ENCODE measurements around the gene POLR3K.
"Not testable (repeated sequence)": the region's sequence is repeated elsewhere in the genome, so short reads cannot be mapped to it uniquely, and the experiment has no call there.

POLR3K gene

GRCh38 chr16:63998-64913, 10.8 kb upstream of the POLR3K start:
- no peak for DNase-seq

- no peak for DNase-seq
Observed at GRCh38 chr16:63466-63865, 10.1 kb upstream of the POLR3K start.

GRCh38 chr16:62968-63391, 9.6 kb upstream of the POLR3K start:
- DNase-seq, result no peak

- no peak for DNase-seq
Observed at GRCh38 chr16:62283-62967, 9.0 kb upstream of the POLR3K start.

- DNase-seq, result no peak
Observed at GRCh38 chr16:61879-62281, 8.5 kb upstream of the POLR3K start.

- no peak for DNase-seq
Observed at GRCh38 chr16:60929-61878, 7.8 kb upstream of the POLR3K start.

- no peak for DNase-seq
Observed at GRCh38 chr16:60166-60565, 6.8 kb upstream of the POLR3K start.

- DNase-seq, result no peak
Observed at GRCh38 chr16:59440-60059, 6.1 kb upstream of the POLR3K start.

- DNase-seq, result no peak
Observed at GRCh38 chr16:58491-59439, 5.4 kb upstream of the POLR3K start.

GRCh38 chr16:57711-58110, 4.3 kb upstream of the POLR3K start:
- no peak for DNase-seq

- no peak for DNase-seq
Observed at GRCh38 chr16:56231-56927, 3.0 kb upstream of the POLR3K start.

- no peak for DNase-seq
Observed at GRCh38 chr16:55571-56136, 2.2 kb upstream of the POLR3K start.

GRCh38 chr16:54237-54581, 801 bp upstream of the POLR3K start:
- DNase-seq, result no peak

- DNase-seq, result no peak
Observed at GRCh38 chr16:50769-51591, 2.4 kb downstream of the POLR3K start.

- DNase-seq, result no peak
Observed at GRCh38 chr16:47234-47633, 6.2 kb downstream of the POLR3K start.

GRCh38 chr16:46510-46909, 6.9 kb downstream of the POLR3K start:
- DNase-seq, result not testable (repeated sequence)

- no peak for DNase-seq
Observed at GRCh38 chr16:45454-45853, 8.0 kb downstream of the POLR3K start.

GRCh38 chr16:44655-45054, 8.8 kb downstream of the POLR3K start:
- DNase-seq, result no peak

GRCh38 chr16:43294-43693, 10.1 kb downstream of the POLR3K start:
- DNase-seq, result no peak

GRCh38 chr16:42691-43090, 10.7 kb downstream of the POLR3K start:
- DNase-seq, result no peak

All from femur (tissue), 1 donor.